ENCODE measurements around the gene MEOX1. TPM values are rescaled to one million over a fixed set of nuclear protein-coding genes. Genes with fewer than 3 reads are reported as not detected.

MEOX1 gene
- total RNA-seq, 6 donors from 2014 or later: 0.98 to 3.0 (median 1.6) TPM; not detected in 3

DNA sequence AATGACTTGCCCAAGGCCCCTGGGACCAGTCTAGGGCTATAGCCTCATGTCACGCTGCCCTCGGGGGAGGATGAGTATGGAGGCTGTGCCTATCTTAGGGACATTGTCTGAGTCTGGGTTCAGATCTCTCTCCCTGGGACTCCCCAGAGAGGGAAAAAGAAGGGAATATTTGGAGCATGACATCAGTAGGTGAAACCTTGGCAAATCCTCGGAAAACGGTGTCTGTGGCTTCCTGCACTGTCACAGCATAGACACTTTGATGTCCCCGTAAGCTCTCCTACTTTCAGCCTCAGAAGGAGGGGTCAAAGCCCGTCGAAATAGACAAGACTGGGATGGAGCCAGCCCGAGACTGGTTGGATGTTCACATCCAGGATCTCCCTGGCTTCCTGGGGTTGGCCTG lies 11.3 kb downstream of the MEOX1 start:
- H3K4me3 ChIP-seq: no peak overlapping the region
- no peaks in the 10 kb centered on the region for H3K36me3 ChIP-seq
- H3K27ac ChIP-seq: no peak overlapping the region
- WGBS, 2 donors: 71 to 72% methylated on average over 8 of the region's 8 CpGs
- peaks cover 5 to 14% (median 10%) of the 10 kb centered on the region in 4 donors for H3K4me1 ChIP-seq
- ATAC-seq (ENCODE audit: low FRiP score in 2 of 2): no peak
- H3K27me3 ChIP-seq: peaks cover 0 to 7% (median 4%) of the 10 kb centered on the region in 4 donors
- no peak for DNase-seq
- H3K9me3 ChIP-seq: no peaks in the 10 kb centered on the region
- TF ChIP-seq POLR2A (IDR thresholded peaks at IDR 0.05): no peak
- no peak for TF ChIP-seq EP300 (IDR thresholded peaks at IDR 0.05)
- TF ChIP-seq POLR2AphosphoS5 (IDR thresholded peaks at IDR 0.05): no peak
- TF ChIP-seq, protein P1, sequence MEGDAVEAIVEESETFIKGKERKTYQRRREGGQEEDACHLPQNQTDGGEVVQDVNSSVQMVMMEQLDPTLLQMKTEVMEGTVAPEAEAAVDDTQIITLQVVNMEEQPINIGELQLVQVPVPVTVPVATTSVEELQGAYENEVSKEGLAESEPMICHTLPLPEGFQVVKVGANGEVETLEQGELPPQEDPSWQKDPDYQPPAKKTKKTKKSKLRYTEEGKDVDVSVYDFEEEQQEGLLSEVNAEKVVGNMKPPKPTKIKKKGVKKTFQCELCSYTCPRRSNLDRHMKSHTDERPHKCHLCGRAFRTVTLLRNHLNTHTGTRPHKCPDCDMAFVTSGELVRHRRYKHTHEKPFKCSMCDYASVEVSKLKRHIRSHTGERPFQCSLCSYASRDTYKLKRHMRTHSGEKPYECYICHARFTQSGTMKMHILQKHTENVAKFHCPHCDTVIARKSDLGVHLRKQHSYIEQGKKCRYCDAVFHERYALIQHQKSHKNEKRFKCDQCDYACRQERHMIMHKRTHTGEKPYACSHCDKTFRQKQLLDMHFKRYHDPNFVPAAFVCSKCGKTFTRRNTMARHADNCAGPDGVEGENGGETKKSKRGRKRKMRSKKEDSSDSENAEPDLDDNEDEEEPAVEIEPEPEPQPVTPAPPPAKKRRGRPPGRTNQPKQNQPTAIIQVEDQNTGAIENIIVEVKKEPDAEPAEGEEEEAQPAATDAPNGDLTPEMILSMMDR (IDR thresholded peaks at IDR 0.05): no peak

DNA sequence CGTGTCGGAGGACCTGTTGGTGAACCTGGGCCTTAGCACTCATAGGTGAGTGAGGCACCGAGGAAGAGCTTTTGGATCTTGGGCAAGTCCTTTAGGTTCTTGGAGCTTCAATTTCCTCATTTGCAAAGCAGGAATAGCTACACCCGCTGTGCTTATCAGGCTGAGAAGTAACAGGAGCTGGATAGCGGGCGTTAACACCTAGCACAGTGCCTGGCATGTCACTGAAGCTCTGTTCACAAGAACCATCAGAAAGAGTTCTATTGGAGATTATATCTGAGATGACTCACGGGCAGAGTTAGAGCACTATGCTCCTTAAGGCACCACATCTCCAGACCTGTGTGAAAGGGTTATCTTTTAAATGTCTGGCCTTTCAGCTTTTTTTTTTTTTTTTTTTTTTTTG lies 12.8 kb downstream of the MEOX1 start:
- H3K9me3 ChIP-seq: no peaks in the 10 kb centered on the region
- H3K27me3 ChIP-seq: peaks cover 0 to 7% (median 4%) of the 10 kb centered on the region in 4 donors
- DNase-seq: no peak
- ATAC-seq (ENCODE audit: low FRiP score in 2 of 2): no peak
- H3K36me3 ChIP-seq: no peaks in the 10 kb centered on the region
- H3K4me1 ChIP-seq: peaks cover 5 to 14% (median 10%) of the 10 kb centered on the region in 4 donors
- TF ChIP-seq EP300 (IDR thresholded peaks at IDR 0.05): no peak
- TF ChIP-seq, protein P1 (IDR thresholded peaks at IDR 0.05): no peak
- no peak for TF ChIP-seq POLR2AphosphoS5 (IDR thresholded peaks at IDR 0.05)
- TF ChIP-seq POLR2A (IDR thresholded peaks at IDR 0.05): no peak
- no peak overlapping the region for H3K4me3 ChIP-seq
- no peak overlapping the region for H3K27ac ChIP-seq
- WGBS, 2 donors: 93 to 99% methylated on average over 7 of the region's 7 CpGs

GRCh38 chr17:43645765-43646481 lies 15.8 kb downstream of the MEOX1 start:
- Histone ChIP-seq H3K36me3 (no peaks in the 10 kb centered on the region), H3K9me3 (no peaks in the 10 kb centered on the region), H3K4me3 (peak overlapping the region; percentile 8 to 51 (median 48)), H3K27ac (peak overlapping the region; percentile 74 to 93 (median 82)), H3K27me3 (peaks cover 0 to 7% (median 4%) of the 10 kb centered on the region in 4 donors), H3K4me1 (peaks cover 5 to 14% (median 10%) of the 10 kb centered on the region in 4 donors)
- TF ChIP-seq EP300 (IDR thresholded peaks at IDR 0.05) (no peak), POLR2AphosphoS5 (IDR thresholded peaks at IDR 0.05) (peak in 1 of 2 donors; percentile 44), POLR2A (IDR thresholded peaks at IDR 0.05) (peak in 2 of 4 donors; percentile 27 to 39)
- TF ChIP-seq, protein P1 (IDR thresholded peaks at IDR 0.05): peak in 4 of 6 experiments; percentile 22 to 40 (median 32)
- WGBS, 2 donors: 6 to 56% methylated on average over 7 to 22 of the region's 72 CpGs
- DNase-seq (peak; percentile 55 to 94), ATAC-seq (ENCODE audit: low FRiP score in 2 of 2) (peak in 1 of 2 donors; percentile 94)

GRCh38 chr17:43645450-43645764 lies 16.3 kb downstream of the MEOX1 start:
- 84 to 88% methylated on average over 15 to 16 of the region's 16 CpGs for WGBS, 2 donors
- Histone ChIP-seq H3K4me3 (peak overlapping the region in 2 of 4 donors; percentile 50 to 51), H3K36me3 (no peaks in the 10 kb centered on the region), H3K27me3 (peaks cover 0 to 7% (median 4%) of the 10 kb centered on the region in 4 donors), H3K27ac (peak overlapping the region; percentile 74 to 93 (median 82)), H3K4me1 (peaks cover 5 to 14% (median 10%) of the 10 kb centered on the region in 4 donors), H3K9me3 (no peaks in the 10 kb centered on the region)
- TF ChIP-seq EP300 (IDR thresholded peaks at IDR 0.05) (no peak), POLR2AphosphoS5 (IDR thresholded peaks at IDR 0.05) (no peak), POLR2A (IDR thresholded peaks at IDR 0.05) (no peak)
- TF ChIP-seq, protein P1 (IDR thresholded peaks at IDR 0.05): no peak
- no peak for ATAC-seq (ENCODE audit: low FRiP score in 2 of 2)
- DNase-seq: no peak
